Ovary (tissue), 3 donors: ENCODE measurements around the gene LRGUK.

ENCODE experiments used
- EP300 ChIP-seq: sonication (generic); formaldehyde crosslinking; IDR thresholded peaks from one replicate; pipeline ENCODE4 v1.6.1; 2017; ENCODE audit warnings: antibody characterized with exemption
- POLR2A ChIP-seq: fragments of 450-650 bp; IDR thresholded peaks from one replicate; pipeline ENCODE4 v1.6.1; 2017; ENCODE audit warnings: antibody characterized with exemption, mild to moderate bottlenecking, moderate library complexity
- TF ChIP-seq, protein P1 (sequence below), 3 donors: fragments of 450-650 bp in 2 of 3; fragments of 200-600 bp in 1 of 3; IDR thresholded peaks; one replicate each; pipeline versions ENCODE4 v1.5.1 to v1.8.0; 2016 to 2022; ENCODE audit warnings: antibody characterized with exemption in 3 of 3, mild to moderate bottlenecking in 1 of 3
- donor health status: DM: no; HTN: no; CAD: no.

DNA sequence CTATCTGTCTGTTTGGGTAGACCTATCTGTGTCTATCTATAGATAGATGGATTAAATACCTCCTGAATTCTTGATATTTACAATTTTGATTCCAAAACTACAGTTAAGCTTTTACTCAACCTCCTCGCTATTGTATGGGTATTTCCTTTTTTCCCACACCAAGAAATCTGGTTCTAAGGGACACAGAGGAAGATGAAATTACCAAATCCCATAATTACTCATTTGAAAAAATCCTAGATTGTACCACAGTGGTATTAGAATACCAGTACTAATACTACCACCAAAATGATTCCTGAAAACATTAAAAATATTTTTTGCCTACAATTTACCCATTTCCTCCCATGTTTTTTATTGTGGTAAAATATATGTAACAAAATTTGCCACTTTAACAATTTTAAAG, 53.2 kb downstream of the LRGUK start:
- TF ChIP-seq POLR2A = no peak
- TF ChIP-seq, protein P1, sequence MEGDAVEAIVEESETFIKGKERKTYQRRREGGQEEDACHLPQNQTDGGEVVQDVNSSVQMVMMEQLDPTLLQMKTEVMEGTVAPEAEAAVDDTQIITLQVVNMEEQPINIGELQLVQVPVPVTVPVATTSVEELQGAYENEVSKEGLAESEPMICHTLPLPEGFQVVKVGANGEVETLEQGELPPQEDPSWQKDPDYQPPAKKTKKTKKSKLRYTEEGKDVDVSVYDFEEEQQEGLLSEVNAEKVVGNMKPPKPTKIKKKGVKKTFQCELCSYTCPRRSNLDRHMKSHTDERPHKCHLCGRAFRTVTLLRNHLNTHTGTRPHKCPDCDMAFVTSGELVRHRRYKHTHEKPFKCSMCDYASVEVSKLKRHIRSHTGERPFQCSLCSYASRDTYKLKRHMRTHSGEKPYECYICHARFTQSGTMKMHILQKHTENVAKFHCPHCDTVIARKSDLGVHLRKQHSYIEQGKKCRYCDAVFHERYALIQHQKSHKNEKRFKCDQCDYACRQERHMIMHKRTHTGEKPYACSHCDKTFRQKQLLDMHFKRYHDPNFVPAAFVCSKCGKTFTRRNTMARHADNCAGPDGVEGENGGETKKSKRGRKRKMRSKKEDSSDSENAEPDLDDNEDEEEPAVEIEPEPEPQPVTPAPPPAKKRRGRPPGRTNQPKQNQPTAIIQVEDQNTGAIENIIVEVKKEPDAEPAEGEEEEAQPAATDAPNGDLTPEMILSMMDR (IDR thresholded peaks at IDR 0.05) = no peak
- no peak for TF ChIP-seq EP300
